ENCODE results near the gene TOMM5. TPM values are rescaled to one million over a fixed set of nuclear protein-coding genes. Genes with fewer than 3 reads are reported as not detected.

Gene TOMM5
- polyA plus RNA-seq, 1 donor from 2014 or later, result 262 TPM

- no peak overlapping the region for H3K4me3 ChIP-seq (ENCODE audit: low read length)
- no peaks in the 10 kb centered on the region for H3K79me2 ChIP-seq (replicated peaks; ENCODE audit: insufficient read depth, low read length)
- H3F3A ChIP-seq (ENCODE audit: insufficient read depth, low read length, poor library complexity, severe bottlenecking), result no peaks in the 10 kb centered on the region
- H3K9me2 ChIP-seq (ENCODE audit: insufficient read depth, low read length), result no peaks in the 10 kb centered on the region
- H3K9ac ChIP-seq (ENCODE audit: low read length), result no peak overlapping the region
- no peaks in the 10 kb centered on the region for H4K20me1 ChIP-seq (ENCODE audit: insufficient read depth)
- H3K9me3 ChIP-seq (ENCODE audit: low read length), result no peaks in the 10 kb centered on the region
- no peak overlapping the region for H3K27ac ChIP-seq (ENCODE audit: low read length)
- no peaks in the 10 kb centered on the region for H3K27me3 ChIP-seq (ENCODE audit: insufficient read depth, low read depth, low read length)
- no peak overlapping the region for H2AFZ ChIP-seq (ENCODE audit: low read depth, low read length)
- no peak overlapping the region for H3K4me2 ChIP-seq (ENCODE audit: low read length)
- TF ChIP-seq TAF1 (IDR thresholded peaks at IDR 0.05; ENCODE audit: low read depth) (no peak), EZH2 (IDR thresholded peaks at IDR 0.05; ENCODE audit: borderline replicate concordance, insufficient read depth, low read length, poor library complexity, severe bottlenecking) (no peak), RAD21 (conservative IDR thresholded peaks at IDR 0.05) (no peak), REST (IDR thresholded peaks at IDR 0.05; ENCODE audit: borderline replicate concordance) (no peak), MXI1 (conservative IDR thresholded peaks at IDR 0.05; ENCODE audit: poor library complexity, severe bottlenecking) (no peak)
- TF ChIP-seq, protein P1, sequence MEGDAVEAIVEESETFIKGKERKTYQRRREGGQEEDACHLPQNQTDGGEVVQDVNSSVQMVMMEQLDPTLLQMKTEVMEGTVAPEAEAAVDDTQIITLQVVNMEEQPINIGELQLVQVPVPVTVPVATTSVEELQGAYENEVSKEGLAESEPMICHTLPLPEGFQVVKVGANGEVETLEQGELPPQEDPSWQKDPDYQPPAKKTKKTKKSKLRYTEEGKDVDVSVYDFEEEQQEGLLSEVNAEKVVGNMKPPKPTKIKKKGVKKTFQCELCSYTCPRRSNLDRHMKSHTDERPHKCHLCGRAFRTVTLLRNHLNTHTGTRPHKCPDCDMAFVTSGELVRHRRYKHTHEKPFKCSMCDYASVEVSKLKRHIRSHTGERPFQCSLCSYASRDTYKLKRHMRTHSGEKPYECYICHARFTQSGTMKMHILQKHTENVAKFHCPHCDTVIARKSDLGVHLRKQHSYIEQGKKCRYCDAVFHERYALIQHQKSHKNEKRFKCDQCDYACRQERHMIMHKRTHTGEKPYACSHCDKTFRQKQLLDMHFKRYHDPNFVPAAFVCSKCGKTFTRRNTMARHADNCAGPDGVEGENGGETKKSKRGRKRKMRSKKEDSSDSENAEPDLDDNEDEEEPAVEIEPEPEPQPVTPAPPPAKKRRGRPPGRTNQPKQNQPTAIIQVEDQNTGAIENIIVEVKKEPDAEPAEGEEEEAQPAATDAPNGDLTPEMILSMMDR (IDR thresholded peaks at IDR 0.05; ENCODE audit: poor library complexity, severe bottlenecking), result no peak
- no peaks in the 10 kb centered on the region for H3K36me3 ChIP-seq (ENCODE audit: insufficient read depth, low read length)
These were observed 24.8 kb upstream of the TOMM5 start for GRCh38 chr9:37617161-37617560.

- TF ChIP-seq, protein P1 (IDR thresholded peaks at IDR 0.05; ENCODE audit: poor library complexity, severe bottlenecking), result no peak
- Histone ChIP-seq H3K9me2 (ENCODE audit: insufficient read depth, low read length) (no peaks in the 10 kb centered on the region), H3K4me3 (ENCODE audit: low read length) (no peak overlapping the region), H3K9ac (ENCODE audit: low read length) (no peak overlapping the region), H2AFZ (ENCODE audit: low read depth, low read length) (no peak overlapping the region), H3K36me3 (ENCODE audit: insufficient read depth, low read length) (no peaks in the 10 kb centered on the region), H3K9me3 (ENCODE audit: low read length) (no peaks in the 10 kb centered on the region), H3F3A (ENCODE audit: insufficient read depth, low read length, poor library complexity, severe bottlenecking) (no peaks in the 10 kb centered on the region), H4K20me1 (ENCODE audit: insufficient read depth) (no peaks in the 10 kb centered on the region), H3K4me2 (ENCODE audit: low read length) (no peak overlapping the region), H3K27me3 (ENCODE audit: insufficient read depth, low read depth, low read length) (no peaks in the 10 kb centered on the region), H3K79me2 (replicated peaks; ENCODE audit: insufficient read depth, low read length) (no peaks in the 10 kb centered on the region), H3K27ac (ENCODE audit: low read length) (no peak overlapping the region)
These were observed 19.6 kb upstream of the TOMM5 start for GRCh38 chr9:37611961-37612360.

All from neural cell (in vitro differentiated cells).